OCI-LY3 (cell line): ENCODE data around the gene CDK15.
A peak's percentile ranks its signal among the peaks of the same experiment; 100 is the strongest.

ENCODE experiments used
- H2AFZ ChIP-seq: fragments of 200-600, 300-600 bp; shearing (Covaris generic); 2 replicates; pipeline ENCODE4 v1.6.0; 2014; ENCODE audit warnings: antibody characterized with exemption, low read depth, low read length
- H3K27ac ChIP-seq: fragments of 200-600, 300-600 bp; sonication (generic); 2 replicates; pipeline ENCODE4 v1.5.1; 2014; ENCODE audit warnings: mild to moderate bottlenecking, low read length, moderate library complexity, mixed read lengths
- H3K27me3 ChIP-seq: fragments of 200-600, 300-600 bp; sonication (generic); 2 replicates; pipeline ENCODE4 v1.6.1; 2014; ENCODE audit warnings: low read depth, low read length, mixed read lengths
- H3K36me3 ChIP-seq: fragments of 200-600, 300-600 bp; sonication (generic); replicated peaks from 2 replicates; pipeline ENCODE3; 2014; ENCODE audit warnings: low read depth, low read length, mixed read lengths
- H3K4me1 ChIP-seq: fragments of 300-600, 200-600 bp; sonication (generic); 2 replicates; pipeline ENCODE4 v1.6.1; 2014; ENCODE audit warnings: low read length, mixed read lengths
- H3K4me2 ChIP-seq: fragments of 200-600, 300-600 bp; sonication (generic); 2 replicates; pipeline ENCODE4 v1.6.1; 2014; ENCODE audit warnings: low read length, mixed read lengths
- H3K4me3 ChIP-seq: fragments of 300-600, 200-600 bp; sonication (generic); 2 replicates; pipeline ENCODE4 v1.5.1; 2014; ENCODE audit warnings: antibody characterized with exemption, mild to moderate bottlenecking, low read length, moderate library complexity
- H3K79me2 ChIP-seq: fragments of 300-600, 200-600 bp; shearing (Covaris generic); 2 replicates; pipeline ENCODE4 v1.6.1; 2014; ENCODE audit warnings: mild to moderate bottlenecking, low read length, mixed read lengths
- H3K9ac ChIP-seq: fragments of 300-600, 200-600 bp; shearing (Covaris generic); 2 replicates; pipeline ENCODE4 v1.6.0; 2014; ENCODE audit warnings: mild to moderate bottlenecking, low read length, moderate library complexity
- H3K9me3 ChIP-seq: fragments of 200-600, 300-600 bp; shearing (Covaris generic); 2 replicates; pipeline ENCODE4 v1.6.1; 2014; ENCODE audit warnings: low read length, mixed read lengths; ENCODE audit not compliant: insufficient read depth
- H4K20me1 ChIP-seq: fragments of 200-600, 300-600 bp; sonication (generic); 2 replicates; pipeline ENCODE4 v1.6.1; 2016; ENCODE audit warnings: low read length, mixed read lengths; ENCODE audit not compliant: insufficient read depth
- CTCF ChIP-seq: fragments of 200-600, 300-600 bp; sonication (generic); IDR thresholded peaks from 2 replicates; pipeline ENCODE4 v1.5.1; 2014; ENCODE audit warnings: antibody characterized with exemption, low read length, low read depth
- EZH2phosphoT487 ChIP-seq: fragments of 200-600 bp; shearing (Covaris generic); IDR thresholded peaks from 2 replicates; pipeline ENCODE4 v1.6.1; 2018; ENCODE audit warnings: antibody characterized with exemption, mixed run types, low read depth

Gene CDK15

GRCh38 chr2:201806442-201807170 is at the start of gene CDK15:
CDK15 (plus strand) TSS chr2:201806537; CDS start chr2:201806665, 128 bp downstream.
- no peak for TF ChIP-seq EZH2phosphoT487
- TF ChIP-seq CTCF, result no peak
- H4K20me1 ChIP-seq, result no peaks in the 10 kb centered on the region
- H3K4me3 ChIP-seq, result no peak within 1 kb of the TSS
- no peak within 1 kb of the TSS for H3K27ac ChIP-seq
- H3K27me3 ChIP-seq, result peaks cover 34% of the 10 kb centered on the region
- no peak within 1 kb of the TSS for H3K9ac ChIP-seq
- H2AFZ ChIP-seq, result peak within 1 kb of the TSS; percentile 16; the same call in 1 of the 2 replicates
- no peaks in the 10 kb centered on the region for H3K4me1 ChIP-seq
- H3K79me2 ChIP-seq, result no peaks in the 10 kb centered on the region
- H3K4me2 ChIP-seq, result peak within 1 kb of the TSS; percentile 13; the same call in 1 of the 2 replicates
- H3K9me3 ChIP-seq, result no peaks in the 10 kb centered on the region
- H3K36me3 ChIP-seq, result no peaks in the 10 kb centered on the region

- TF ChIP-seq EZH2phosphoT487 (no peak), CTCF (no peak)
- Histone ChIP-seq H4K20me1 (no peaks in the 10 kb centered on the region), H3K9me3 (no peaks in the 10 kb centered on the region), H3K36me3 (peaks cover 7% of the 10 kb centered on the region), H3K4me2 (no peak overlapping the region), H3K9ac (no peak overlapping the region), H3K79me2 (no peaks in the 10 kb centered on the region), H3K27me3 (no peaks in the 10 kb centered on the region), H3K4me3 (no peak overlapping the region), H3K4me1 (no peaks in the 10 kb centered on the region), H3K27ac (no peak overlapping the region), H2AFZ (no peak overlapping the region)
Observed at GRCh38 chr2:201758234-201758633, 48.1 kb upstream of the CDK15 start.

- no peaks in the 10 kb centered on the region for H3K9me3 ChIP-seq
- H3K79me2 ChIP-seq, result no peaks in the 10 kb centered on the region
- no peak overlapping the region for H3K27ac ChIP-seq
- H3K9ac ChIP-seq, result no peak overlapping the region
- peaks cover 7% of the 10 kb centered on the region for H3K36me3 ChIP-seq
- H2AFZ ChIP-seq, result no peak overlapping the region
- no peak overlapping the region for H3K4me3 ChIP-seq
- H3K27me3 ChIP-seq, result no peaks in the 10 kb centered on the region
- TF ChIP-seq CTCF (no peak), EZH2phosphoT487 (no peak)
- no peak overlapping the region for H3K4me2 ChIP-seq
- no peaks in the 10 kb centered on the region for H3K4me1 ChIP-seq
- H4K20me1 ChIP-seq, result no peaks in the 10 kb centered on the region
Observed at GRCh38 chr2:201758873-201759272, 47.5 kb upstream of the CDK15 start.

GRCh38 chr2:201759567-201759966 is 46.8 kb upstream of the CDK15 start:
- H3K9me3 ChIP-seq, result no peaks in the 10 kb centered on the region
- no peaks in the 10 kb centered on the region for H3K79me2 ChIP-seq
- H3K4me3 ChIP-seq, result no peak overlapping the region
- no peak overlapping the region for H3K27ac ChIP-seq
- no peak overlapping the region for H3K4me2 ChIP-seq
- H3K9ac ChIP-seq, result no peak overlapping the region
- no peaks in the 10 kb centered on the region for H3K4me1 ChIP-seq
- no peaks in the 10 kb centered on the region for H3K27me3 ChIP-seq
- no peaks in the 10 kb centered on the region for H4K20me1 ChIP-seq
- H3K36me3 ChIP-seq, result peaks cover 7% of the 10 kb centered on the region
- H2AFZ ChIP-seq, result no peak overlapping the region
- TF ChIP-seq CTCF (no peak), EZH2phosphoT487 (no peak)
